ENCODE data around the gene RGS1.

Gene RGS1, protein sequence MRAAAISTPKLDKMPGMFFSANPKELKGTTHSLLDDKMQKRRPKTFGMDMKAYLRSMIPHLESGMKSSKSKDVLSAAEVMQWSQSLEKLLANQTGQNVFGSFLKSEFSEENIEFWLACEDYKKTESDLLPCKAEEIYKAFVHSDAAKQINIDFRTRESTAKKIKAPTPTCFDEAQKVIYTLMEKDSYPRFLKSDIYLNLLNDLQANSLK

DNA sequence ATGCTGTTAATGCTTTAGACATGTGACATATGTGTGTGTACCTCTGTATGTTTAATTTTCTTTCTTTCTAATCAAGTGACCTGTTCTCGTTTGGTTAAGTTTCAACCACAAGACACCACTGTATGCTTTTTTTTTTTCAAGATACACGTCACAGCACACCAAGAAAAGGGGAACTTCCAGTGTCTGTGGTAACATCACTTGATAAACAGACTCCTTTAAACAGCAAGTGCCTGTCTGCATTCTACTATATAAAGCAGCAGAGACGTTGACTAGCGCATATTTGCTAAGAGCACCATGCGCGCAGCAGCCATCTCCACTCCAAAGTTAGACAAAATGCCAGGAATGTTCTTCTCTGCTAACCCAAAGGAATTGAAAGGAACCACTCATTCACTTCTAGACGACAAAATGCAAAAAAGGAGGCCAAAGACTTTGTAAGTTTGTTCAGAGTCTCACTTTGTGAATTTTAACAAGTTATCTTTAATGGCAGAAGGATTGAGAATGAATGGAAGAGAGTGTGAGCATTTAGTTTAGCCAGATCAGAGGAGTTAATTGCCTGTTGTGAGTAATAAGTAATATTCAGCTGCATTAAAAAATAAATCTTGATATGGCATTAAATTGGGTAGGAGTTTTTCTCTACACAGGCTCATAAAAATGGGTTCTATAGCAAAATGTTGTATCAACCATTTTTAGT is at the start of gene RGS1:
Gene RGS1 (plus strand): TSS at position 275 of the 691 bp plus-strand sequence. CDS start 20 bp downstream, at position 295.
- DNase-seq (ENCODE audit: low spot score): no peak

DNA sequence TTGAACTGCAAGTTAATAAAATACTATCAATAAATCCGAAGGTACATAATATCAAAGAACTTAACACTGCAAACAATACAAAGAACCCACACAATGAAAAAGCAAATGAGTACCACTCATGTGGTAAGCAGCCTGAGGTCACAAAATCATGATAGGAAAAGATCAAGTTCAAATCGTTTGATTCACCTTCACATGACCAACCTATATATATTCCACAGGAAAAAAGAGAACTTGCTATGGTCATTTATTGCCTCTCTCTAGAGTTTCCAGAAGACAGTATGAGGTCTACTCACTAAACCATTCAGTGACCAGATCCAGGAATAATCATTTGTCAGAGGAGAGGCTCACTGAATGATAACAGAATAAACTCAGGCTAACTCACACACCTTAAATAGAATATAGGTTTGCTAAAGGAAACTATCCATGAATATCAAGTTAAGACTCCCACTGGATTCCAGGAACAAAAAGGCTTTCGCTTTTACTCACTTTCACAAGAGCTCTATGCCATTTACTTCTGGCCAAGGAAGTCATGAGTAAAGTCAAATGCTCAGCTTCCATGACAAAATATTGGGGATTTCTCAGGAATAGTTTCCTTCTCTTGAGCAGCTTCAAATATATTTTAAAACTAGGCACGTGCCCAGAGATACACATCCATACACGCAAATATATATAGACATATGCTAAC is 48.3 kb upstream of the RGS1 start:
- no peak for DNase-seq (ENCODE audit: low spot score)

DNA sequence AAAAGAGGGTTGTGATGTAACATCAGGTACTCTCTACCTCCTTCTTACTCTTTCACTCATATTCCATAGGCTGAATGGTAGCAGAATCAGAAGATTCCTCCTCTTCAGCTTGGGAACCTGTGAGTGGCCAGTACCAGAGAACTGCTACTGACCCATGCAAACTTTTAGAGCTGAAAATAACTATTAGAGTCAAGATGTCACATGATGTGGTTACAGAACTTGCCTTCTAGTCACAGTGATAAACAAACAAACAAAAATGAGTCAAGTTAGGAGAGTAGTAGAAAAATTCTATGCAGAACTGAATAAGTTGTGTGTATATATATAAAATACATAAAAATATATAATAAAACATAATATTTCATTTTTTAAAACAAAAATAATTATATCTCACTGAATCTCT is 47.6 kb upstream of the RGS1 start:
- no peak for DNase-seq (ENCODE audit: low spot score)

DNA sequence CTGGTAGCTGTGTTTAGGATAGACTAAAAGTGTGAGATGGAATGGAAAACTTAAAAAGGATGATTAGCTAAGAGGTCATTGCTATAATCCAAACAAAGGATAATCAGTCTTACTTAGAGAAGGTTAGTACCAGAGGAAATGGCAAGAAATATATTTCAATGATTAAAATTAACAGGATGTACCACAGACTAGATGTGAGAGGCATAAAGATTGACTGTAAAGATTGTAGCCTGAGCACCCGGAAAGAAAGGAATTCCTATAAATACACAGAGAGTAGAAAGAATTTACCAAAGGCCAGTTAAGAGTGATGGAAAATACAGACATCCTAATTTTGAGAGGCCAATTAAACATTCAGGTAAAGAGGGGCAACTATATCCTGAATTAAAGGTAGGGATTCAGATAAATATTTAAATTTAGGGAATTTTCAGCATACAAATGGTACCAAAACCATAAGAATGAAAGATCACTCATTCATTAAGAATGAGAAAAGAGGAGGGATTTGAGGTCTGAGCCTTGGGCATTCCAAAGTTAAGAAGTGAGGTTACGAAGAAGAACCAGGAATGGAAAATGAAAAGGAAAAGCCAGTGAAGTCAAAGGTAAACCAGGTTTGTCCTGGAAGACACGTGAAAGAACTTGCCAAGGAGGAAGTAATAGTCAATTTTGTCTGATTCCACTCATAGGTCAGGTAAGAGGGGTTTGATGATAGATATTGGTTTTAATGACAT is 46.4 kb upstream of the RGS1 start:
- no peak for DNase-seq (ENCODE audit: low spot score)

DNA sequence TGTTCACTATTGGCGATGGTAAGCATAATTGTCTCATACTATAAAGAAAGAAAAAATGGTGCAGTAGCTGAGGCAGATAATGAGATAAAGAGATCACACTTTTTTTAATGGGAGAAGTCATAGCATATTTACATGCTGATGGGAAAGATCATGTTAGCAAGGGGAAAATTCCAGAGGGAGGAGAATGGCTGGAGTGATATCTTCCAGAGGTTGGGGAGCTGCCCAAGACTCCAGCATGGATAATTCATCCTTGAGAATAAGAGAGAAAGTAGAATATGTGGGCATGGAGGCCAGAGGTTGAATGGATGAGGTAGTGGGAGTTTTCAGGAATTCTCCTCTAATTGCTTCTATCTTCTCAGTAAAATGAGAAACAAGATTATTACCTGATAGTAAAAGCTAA is 45.8 kb upstream of the RGS1 start:
- DNase-seq (ENCODE audit: low spot score): no peak

DNA sequence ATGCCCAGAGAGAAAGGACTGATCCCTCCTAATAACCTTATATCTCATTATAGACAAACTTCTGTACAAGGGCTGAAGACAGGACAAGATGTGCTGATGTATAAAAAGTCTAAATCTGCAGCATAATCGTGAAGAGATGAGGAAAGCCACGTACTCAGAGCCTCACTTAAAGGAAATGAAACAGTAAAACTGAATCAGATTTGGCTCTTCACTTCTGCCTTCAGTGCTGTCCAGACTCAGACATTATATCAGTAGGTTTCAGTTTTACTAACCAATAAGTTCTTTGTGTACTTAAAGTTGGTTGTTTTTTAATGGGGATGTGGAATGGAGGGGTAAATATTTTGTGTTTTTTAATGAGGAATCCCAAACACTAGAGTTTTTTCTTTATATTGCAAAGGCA is 45.3 kb upstream of the RGS1 start:
- no peak for DNase-seq (ENCODE audit: low spot score)

DNA sequence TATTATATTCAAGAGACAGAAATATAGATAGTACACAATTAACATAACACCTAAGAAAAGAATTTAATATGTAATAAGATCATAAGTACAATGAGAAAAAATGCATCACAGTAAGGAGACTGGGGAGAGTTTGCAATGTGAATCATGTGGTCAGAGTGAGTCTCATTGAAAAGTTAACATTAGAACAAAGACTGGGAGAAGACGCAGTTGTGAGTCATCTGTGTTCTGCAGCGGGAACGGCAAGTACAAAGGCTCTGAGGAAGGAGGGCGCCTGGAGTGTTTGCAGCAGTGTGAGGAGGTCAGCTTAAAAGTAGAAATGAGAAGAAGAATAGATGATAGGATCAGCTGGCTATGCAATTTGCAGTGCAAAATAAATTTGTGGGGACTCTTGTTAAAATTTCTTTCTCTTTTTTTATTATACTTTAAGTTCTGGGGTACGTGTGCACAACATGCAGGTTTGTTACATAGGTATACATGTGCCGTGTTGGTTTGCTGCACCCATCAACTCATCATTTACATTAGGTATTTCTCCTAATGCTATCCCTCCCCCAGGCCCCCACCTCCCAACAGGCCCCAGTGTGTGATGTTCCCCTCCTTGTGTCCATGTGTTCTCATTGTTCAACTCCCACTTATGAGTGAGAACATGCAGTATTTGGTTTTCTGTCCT is 44.4 kb upstream of the RGS1 start:
- DNase-seq (ENCODE audit: low spot score): peak; percentile 64

DNA sequence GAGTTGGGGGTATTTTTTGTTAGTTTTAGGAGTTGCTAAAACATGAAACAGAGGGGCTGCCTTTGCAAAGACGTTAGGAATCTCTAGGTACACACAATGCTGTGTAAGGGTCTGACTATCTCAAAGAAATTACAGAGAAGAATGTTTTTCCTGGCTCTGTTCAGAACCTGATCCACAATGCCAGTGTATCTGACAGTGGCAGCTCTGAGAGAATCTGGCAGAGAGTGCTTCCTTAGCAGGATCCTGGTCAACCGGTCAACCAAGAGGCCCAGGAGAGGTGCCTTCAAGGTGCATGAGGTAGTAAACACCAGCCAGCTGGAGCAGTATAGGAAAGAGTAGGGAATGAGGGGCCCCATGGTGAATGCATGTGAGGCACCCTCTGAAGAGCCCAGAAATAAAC is 40.9 kb upstream of the RGS1 start:
- DNase-seq (ENCODE audit: low spot score): no peak

DNA sequence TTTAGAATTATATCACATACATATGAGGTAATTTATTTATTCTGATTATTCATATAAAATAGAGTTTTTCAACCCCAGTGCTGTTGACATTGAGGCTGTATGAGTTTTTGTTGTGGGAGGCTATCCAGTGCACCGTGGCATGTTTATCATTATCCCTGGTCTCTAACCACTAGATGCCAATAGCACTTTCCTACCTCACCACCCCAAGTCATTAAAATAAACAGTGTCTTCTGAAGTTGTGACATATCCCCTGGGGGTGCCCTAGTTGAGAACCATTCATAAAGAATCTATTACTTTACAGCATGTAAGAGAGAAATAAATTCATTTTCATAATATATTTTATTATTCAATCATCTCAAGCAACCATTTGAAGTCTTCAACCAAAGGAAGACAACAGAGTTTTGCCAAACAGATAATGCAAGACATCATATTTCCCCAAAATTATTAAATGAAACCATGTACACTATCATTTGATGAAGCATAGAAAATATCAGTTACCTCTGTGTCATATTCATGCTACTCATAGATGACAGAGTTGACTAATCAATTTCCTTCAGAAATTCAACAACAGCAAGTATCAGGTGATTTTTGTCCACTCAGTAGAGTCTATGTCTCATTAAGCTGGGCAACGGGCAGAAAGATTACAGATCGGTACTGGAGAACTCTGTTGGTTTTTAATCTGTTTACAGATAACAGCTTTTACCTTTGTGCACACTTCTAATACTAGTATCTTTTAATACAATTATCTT is 39.5 kb upstream of the RGS1 start:
- no peak for DNase-seq (ENCODE audit: low spot score)

DNA sequence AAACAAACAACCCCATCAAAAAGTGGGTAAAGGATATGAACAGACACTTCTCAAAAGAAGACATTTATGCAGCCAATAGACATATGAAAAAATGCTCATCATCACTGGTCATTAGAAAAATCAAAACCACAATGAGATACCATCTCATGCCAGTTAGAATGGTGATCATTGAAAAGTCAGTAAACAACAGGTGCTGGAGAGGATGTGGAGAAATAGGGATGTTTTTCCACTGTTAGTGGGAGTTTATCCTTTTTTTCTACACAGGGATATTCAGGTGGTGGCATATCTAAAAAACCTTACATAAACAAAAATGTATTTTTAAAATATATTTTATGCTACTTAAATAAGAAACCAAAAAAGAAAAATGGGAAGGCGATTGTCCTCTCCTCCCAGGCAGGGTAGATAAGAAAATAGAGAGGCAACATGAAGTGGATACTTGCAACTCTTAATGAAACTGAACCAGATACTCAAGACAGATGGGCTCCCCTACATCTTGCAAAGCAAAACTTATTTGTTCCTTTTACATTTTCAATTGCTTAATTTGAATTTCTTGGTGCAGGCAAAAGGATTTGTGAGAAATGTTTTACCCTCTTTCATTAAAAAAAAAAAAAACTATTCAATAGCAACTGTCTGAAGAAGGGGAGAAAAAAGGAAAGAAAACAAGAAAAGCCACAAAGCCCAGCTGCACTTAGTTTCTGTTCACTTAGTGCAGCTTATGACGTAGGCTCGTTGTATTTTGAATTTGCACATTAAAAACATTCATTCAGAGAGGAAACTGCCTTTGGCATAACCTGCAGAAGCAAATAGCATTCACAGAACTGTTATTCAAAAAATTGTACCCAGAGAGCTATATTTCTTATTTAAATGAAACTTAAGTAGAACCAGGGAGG is 36.9 kb upstream of the RGS1 start:
- no peak for DNase-seq (ENCODE audit: low spot score)

DNA sequence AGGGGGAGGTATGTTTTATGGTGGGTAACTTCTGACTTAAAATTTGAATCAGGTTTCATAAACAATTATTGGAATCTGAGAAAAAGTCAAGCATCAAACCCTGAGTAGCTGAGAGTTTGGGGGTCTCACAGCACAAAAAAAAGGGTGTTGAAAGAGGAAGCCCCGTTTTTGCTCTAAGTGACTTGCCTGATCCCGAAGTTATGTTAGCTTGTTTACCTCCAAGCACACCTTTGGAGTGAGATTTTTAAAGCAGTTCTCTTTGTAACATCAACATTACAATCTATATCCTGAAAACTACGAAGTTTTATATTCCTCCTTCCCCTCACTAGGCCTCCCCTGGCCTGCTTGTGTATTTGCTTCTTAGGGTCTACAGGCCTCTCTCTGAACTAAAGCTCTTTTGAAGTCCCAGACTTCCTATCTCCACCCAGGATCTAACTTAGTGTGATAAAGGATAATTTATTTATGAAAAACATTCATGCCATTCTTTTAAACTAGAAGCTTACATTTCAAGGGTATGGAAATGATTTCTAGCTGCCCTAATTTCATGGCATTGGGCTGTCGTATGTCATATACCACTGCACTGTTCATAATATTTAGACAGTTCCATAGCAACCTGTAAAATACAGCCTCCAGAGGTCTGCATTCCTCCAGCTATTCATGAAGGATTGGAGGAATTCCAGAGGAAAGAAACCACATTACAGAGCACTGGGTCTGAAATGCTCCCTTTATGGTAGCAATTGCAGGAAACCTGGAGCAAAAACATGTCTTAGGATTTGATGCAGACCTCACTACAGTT is 36.1 kb upstream of the RGS1 start:
- peak; percentile 79 for DNase-seq (ENCODE audit: low spot score)

DNA sequence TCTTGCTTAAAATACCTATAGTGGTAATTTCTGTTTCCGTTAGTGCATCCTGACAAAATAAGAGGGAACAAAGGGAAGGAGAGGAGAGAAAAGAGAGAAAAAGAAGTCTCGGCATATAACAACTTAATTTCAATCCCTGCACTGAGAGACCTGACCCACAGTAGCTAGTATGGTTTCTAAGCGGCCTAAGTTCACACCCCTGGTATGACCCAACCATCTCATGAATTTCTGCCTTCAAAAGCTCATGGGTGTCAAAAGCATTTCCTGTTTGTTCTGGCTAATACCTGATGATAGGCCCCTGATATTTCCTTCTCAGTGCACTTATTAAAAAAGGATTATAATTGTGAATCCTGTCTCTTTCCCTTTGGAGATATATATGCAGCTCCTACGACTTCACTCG is 32.1 kb upstream of the RGS1 start:
- no peak for DNase-seq (ENCODE audit: low spot score)

DNA sequence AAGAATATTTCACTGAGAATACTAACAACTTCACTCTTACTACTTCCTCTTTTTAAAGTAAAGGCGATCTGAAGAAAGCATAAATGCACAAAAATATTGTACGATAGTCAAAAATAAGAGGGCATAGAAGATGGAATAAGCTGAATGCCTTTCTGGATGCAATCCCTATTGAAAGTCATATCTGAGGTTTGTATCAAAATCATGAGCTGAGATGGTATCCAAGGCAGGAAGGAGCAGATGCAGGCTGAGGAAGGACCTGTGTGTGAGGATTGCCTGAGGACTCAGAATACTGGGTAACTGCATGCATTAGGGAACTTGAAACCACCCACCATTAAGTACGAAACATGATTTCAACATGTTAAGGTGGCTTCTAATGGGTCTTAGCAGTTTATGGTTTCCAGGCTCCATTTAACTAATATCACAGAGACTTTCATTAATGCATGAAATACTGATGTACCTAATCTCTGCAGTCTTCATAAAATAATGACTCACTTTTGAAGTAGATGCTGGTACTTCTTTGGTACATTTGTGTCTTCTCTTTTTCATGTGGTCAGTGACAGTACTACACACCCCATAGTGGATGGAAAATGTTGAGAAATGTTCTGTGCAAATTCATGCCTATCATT is 29.6 kb upstream of the RGS1 start:
- no peak for DNase-seq (ENCODE audit: low spot score)

DNA sequence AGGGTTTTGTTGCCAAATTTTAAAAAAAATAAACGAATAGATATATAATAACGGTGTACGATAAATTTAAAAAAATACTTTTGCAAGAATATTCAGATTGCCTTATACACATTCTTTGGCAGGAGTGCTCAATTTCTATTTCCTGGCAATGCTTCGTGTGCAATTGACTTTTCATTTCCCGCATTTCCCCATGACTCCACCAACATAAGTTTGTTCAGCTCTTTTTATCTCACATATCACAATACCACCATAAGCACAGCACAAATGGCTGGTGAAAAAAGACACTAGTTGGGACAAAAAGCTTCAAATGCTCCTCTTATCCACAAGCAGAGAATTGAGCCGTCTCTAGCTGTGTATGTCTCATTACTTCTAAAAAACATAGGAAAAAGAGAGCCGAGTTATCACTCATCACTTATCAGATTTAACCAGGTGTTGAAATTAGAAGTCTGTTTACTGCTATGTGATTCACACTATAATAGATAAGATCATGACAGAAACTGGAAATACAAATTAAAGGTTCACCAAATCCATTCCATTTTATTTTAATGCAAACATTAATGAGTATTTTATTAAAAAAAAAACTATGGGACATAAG is 28.9 kb upstream of the RGS1 start:
- DNase-seq (ENCODE audit: low spot score): no peak

DNA sequence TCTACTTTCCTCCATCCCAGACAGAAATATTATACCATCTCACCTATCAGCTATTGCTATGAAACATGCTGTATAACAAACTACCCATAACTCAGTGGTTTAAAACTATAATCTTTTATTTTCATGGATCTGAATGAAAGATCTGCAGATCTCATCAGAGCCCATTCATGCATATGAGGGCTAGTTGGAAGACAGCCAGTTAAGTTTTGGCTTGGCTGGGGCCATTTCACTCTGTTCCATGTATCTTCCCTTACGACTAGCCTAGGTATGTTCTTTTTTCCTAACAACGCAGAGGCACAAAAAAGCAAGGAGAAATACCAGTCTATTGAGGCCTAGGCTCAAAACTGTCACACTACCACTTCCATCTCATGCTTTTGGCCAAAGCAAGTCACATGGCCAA is 28.1 kb upstream of the RGS1 start:
- DNase-seq (ENCODE audit: low spot score): no peak

DNA sequence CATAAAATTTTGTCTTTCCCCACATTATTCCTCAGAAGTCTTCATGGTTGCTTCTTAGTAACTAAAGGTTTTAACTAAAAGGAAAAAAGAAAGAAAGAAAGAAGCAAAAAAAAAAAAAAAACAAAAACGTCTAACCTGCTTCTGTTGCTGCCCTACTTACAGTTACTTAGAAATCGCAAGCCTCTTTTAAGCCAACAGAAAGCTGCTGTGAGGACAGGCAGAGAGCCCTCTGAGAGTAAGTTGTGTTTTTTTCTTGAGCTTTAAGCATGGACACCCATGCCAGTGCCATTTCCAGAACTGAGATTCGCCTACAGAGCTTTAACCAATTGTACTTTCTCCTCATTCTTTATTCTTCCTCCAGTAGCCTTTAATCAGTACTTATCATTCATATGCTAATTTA is 25.6 kb upstream of the RGS1 start:
- no peak for DNase-seq (ENCODE audit: low spot score)

DNA sequence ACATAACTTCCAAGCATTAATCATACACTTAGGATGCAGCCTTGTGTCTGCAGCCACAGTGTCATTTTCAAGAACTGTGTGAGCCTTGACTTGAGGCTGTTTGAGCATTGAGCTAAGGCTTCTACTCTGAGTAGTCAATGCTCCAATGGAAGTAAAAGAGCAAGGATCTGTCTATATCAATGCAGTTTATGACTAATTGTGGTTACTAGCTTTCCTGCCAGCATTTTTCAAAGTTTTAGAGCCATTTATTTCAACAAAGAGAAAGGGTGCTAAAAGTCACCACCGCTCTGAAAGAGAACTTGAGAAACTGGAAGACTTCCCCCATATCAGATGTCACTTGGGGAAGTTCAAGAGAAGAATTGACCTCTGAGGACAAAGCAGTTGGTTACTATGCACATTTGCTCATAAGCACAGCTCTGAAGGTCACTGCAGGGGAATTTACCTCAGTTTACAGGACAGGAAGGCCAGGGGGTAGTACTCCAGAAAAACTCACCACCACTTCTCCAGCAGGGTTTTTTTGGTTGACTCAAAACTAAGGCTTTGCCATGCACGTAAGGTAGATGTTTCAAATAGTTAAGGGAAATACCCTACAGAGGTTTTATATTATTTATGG is 24.5 kb upstream of the RGS1 start:
- DNase-seq (ENCODE audit: low spot score): peak; percentile 43

DNA sequence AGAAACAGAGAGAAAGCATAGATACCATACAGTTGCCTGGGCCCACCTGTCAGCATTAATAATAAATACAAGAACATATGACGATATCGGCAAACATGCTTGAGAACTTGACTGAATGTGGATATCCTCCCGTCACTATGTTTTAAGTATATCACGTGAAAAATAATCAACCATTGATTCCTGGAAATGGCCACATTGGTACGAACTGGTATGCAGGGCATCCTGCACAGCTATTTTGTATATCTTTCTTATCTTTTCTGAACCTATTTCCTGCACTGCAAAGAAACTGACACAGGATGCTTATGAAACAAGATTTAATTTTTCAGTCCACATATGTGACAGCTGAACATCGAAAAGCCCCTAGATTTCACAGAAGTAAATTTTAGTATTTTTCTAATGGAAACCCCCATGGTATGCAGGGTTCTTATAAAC is 22.8 kb upstream of the RGS1 start:
- DNase-seq (ENCODE audit: low spot score): no peak

All from AG08396 (cell line).